Measurements from ENCODE around the gene RNASEL. TPM values are rescaled to one million over a fixed set of nuclear protein-coding genes. Genes with fewer than 3 reads are reported as not detected.
"Not testable (repeated sequence)": the region's sequence is repeated elsewhere in the genome, so short reads cannot be mapped to it uniquely, and the experiment has no call there.

Gene RNASEL, protein sequence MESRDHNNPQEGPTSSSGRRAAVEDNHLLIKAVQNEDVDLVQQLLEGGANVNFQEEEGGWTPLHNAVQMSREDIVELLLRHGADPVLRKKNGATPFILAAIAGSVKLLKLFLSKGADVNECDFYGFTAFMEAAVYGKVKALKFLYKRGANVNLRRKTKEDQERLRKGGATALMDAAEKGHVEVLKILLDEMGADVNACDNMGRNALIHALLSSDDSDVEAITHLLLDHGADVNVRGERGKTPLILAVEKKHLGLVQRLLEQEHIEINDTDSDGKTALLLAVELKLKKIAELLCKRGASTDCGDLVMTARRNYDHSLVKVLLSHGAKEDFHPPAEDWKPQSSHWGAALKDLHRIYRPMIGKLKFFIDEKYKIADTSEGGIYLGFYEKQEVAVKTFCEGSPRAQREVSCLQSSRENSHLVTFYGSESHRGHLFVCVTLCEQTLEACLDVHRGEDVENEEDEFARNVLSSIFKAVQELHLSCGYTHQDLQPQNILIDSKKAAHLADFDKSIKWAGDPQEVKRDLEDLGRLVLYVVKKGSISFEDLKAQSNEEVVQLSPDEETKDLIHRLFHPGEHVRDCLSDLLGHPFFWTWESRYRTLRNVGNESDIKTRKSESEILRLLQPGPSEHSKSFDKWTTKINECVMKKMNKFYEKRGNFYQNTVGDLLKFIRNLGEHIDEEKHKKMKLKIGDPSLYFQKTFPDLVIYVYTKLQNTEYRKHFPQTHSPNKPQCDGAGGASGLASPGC
- polyA plus RNA-seq (ENCODE audit: insufficient read length in 12 of 12) = 1 to 10 TPM in 11 of 12 donors, not detected in 1; 2.8 to 8.9 (median 5.9) TPM
- long read RNA-seq, donor 1 = 0 reads
- long read RNA-seq, donor 2, full-length matches to known transcripts = 1 of 1 reads
- long read RNA-seq, donor 2, partial matches to known transcripts = 0 of 1 reads
- long read RNA-seq, donor 2, other reads (novel, unspliced or antisense) = 0 of 1 reads
- long read RNA-seq, donor 3 = 0 reads
- long read RNA-seq, donor 4 = 0 reads
- long read RNA-seq, donor 5, full-length matches to known transcripts = 1 of 1 reads
- long read RNA-seq, donor 5, partial matches to known transcripts = 0 of 1 reads
- long read RNA-seq, donor 5, other reads (novel, unspliced or antisense) = 0 of 1 reads
- long read RNA-seq, donor 6 = 0 reads
- long read RNA-seq, donor 7 = 0 reads
- long read RNA-seq, donor 8 = 0 reads
- long read RNA-seq, donor 9 = 0 reads
- long read RNA-seq, donor 10, full-length matches to known transcripts = 1 of 1 reads
- long read RNA-seq, donor 10, partial matches to known transcripts = 0 of 1 reads
- long read RNA-seq, donor 10, other reads (novel, unspliced or antisense) = 0 of 1 reads
- long read RNA-seq, donor 11, full-length matches to known transcripts = 1 of 1 reads
- long read RNA-seq, donor 11, partial matches to known transcripts = 0 of 1 reads
- long read RNA-seq, donor 11, other reads (novel, unspliced or antisense) = 0 of 1 reads

DNA sequence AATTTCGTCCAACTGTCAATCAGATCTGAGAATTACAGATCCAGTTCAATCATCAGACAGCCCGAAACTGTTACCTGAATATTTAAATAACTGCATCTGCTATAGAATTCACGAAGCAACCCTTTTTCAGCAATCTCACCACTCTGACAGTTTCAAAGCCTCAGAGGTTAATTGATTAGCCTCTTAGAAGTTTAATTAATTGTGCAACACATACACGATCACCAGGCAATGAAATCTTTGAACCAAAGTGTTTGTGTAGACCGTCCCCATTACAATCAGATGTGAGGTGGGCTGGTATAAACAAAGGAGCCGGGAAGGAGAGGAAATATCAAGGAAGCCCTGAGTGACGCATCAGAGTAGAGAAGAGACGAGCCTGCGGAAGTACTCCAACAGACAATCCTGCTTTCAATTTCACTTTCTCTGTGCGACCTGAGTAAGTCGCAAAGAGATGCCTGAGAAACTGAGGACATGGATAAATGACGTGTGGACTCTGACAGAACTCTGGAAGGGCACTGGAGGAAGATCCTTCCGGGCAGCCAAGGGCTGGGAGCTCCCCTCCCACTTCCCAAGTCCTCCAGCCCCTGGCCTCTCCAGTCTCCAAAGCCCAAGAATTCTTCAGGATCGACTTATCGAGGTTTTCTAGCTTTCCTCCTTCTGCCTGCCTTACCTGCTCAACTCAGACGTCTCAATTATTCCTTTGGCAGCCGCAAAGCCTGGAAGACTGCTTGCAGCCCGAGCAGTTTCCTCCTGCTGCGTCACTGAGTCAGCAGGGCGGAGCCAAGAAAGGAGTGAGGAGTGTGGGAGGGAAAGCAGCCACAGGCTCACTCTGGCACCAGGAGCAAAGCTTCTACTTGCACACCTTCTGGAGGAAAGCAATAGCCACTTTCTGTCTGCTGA lies at the start of gene RNASEL:
Gene RNASEL (minus strand): TSS at position 757 of the 897 bp plus-strand sequence. CDS start 2,450 bp downstream, outside the sequence.
- peak; percentile 81 for DNase-seq

- no peak for DNase-seq
Observed at GRCh38 chr1:182637769-182638168, 48.7 kb upstream of the RNASEL start.

GRCh38 chr1:182635871-182636270 lies 46.8 kb upstream of the RNASEL start:
- DNase-seq = no peak

- DNase-seq = no peak
Observed at GRCh38 chr1:182634306-182635072, 45.4 kb upstream of the RNASEL start.

- no peak for DNase-seq
Observed at GRCh38 chr1:182633657-182634281, 44.7 kb upstream of the RNASEL start.

DNA sequence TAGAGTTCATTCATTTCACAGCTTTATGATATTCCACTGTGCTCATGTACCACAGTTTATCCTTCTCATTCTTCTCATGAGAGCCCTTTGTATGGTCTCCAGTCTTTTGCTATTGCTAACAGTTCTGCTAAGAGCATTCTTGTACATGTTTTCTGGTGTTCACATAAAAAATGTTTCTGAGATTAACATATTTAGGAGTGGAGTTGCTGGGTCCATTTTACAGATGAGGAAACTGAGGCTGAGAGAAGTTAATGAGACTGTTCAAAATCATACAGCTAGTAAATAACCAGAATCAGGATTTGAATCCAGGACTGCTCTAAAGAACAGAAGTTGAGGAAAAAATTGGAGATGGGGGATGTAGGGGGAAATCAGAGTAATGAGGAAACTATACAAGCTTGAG lies 44.0 kb upstream of the RNASEL start:
- no peak for DNase-seq

- DNase-seq = not testable (repeated sequence)
Observed at GRCh38 chr1:182632441-182632857, 43.4 kb upstream of the RNASEL start.

- no peak for DNase-seq
Observed at GRCh38 chr1:182631954-182632353, 42.9 kb upstream of the RNASEL start.

DNA sequence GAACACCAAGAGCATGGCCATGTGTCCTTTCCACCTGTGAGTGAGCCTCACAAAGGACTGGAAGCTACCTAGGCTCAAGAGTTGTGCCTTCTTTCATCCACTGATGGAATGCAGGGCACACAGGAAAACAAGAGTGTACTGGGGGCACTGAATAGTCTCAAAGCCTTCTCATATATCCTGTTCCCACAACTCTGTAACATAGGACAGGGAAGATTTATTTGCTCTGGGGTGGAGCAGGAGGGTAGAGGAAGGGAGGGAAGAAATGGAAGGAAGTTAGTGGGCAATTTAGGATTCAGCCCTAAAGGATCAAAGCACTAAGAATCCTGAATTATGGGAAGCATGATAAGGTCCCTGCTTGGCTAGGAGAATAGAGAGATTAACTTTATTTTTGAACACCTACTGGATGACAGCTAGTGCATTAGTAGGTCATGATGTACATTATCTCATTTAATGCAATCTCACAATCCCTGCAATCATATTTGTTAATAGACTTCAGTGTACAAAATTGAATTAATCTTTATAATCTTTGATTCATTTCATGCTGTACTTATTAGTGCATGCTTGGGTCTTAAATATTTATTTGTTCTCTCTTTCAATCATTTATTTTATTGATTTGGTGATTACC lies 42.1 kb upstream of the RNASEL start:
- DNase-seq = no peak

DNA sequence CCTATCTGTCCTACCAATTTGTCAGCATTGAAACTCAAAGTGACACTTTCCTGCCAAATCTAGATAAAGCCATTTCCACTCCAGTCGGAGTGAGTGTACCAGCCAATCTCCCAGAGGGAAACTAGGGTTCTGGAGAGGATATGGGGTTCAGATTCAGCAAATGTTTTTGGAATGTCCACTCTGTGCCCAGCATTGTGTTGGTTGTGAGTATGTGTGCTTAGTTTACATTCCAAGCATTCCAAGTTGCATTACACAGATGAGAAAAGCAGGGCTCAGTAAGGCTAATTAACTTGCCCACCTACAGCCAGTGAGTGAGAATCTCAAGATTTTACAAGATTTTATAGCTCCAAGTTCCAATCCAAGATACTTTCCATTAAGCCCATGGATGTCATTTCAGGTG lies 41.5 kb upstream of the RNASEL start:
- DNase-seq = no peak

DNA sequence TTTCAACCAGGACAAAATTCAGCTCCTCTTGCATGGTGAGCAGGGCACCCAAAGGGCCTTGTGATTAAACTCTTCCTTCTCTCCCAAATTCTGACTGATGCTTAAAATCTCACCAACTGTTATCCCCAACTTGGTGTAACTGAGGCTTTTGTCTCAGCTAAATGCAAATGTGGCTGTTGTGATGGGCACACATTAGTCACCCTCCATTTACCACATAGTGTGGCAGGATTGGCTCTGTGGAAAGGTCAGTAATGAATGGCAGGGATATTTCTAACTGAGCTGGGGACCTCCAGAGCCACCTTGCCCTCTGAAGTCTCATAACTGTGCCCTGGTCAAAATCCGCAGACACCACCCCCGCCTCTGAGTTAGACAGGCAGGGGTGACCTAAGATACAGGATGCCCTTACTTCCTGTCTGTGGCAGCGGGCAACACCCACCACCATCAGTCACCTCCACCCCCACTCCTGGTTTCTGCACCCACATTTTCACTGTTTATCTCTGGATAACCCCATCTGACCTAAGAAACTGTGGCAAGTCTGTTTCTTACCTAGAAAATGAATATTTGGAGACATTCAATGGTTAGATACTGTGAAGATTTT lies 40.5 kb upstream of the RNASEL start:
- DNase-seq = no peak

GRCh38 chr1:182629080-182629479 lies 40.0 kb upstream of the RNASEL start:
- no peak for DNase-seq

DNA sequence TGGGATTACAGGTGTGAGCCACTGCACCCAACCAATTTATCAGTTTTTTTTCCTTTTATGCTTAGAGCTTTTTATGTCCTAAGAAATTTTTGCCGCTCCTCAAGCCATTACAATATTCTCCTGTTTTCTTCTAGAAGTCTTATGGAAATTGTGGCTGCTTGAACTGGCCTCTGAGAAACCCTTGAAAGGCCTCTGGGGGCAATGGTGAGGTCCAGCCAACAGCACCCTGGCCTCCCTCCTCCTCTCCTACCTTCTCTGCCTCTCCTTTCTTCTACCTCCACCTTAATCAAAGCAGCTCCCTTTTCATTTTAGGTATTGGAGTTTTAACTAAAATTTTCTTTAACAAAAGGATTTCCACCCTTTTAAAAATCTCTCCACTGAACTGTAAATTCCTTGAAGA lies 39.6 kb upstream of the RNASEL start:
- DNase-seq = no peak

DNA sequence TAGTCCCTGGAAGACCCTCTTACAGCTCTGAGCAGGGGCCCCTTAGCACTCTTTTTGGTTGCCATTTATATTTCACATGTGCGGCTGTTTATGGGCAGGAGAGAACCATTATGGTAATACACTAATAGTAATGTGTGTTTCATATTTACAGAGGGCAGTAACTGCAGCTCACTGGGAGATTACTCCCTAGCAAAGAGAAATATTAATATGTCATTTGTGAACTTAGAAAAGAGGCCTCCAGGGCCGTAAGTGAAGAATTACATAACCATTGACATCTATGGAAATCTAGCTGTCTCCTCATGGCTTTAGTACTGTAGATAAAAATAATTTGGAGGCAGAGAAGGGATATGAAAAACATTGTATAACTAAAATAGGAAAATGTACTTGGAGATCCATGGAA lies 38.6 kb upstream of the RNASEL start:
- no peak for DNase-seq

- DNase-seq = no peak
Observed at GRCh38 chr1:182626527-182626926, 37.5 kb upstream of the RNASEL start.

DNA sequence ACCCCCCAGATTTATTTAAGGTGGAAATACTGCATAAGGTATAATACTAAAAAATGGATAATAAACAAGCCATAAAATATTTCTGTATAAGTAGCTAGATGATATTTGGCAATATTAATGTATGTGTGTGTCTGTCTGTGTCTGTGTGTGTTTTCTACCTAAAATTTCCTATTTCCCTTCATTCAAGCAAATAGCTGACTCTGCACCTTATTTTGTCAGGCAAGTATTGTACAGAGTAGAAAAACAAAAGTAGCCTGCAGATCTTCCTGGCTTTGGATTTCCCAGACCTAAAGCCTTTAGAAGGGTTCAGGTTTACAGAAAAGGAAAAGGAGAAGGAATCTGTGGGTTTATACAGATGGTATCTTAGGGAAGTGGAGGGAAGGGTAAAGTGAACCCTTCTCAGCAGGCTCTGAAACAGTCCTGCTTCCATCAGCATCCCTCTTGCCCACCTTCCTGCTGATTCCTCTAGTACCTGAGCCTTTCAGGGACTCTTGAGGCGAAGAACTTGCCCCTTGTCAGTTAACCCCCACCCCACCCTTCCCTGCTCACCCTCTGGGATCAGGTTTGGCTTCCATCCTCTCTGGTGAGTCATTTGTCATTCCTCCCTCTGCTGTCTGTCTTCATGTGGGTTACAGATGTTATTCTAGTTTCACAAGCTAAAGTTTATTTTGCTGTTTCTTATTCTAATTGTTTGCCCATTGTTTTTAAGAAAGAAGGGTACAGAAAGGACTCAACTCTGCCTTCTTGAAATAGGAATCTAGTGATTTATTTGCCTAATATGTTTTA lies 36.9 kb upstream of the RNASEL start:
- DNase-seq = no peak

DNA sequence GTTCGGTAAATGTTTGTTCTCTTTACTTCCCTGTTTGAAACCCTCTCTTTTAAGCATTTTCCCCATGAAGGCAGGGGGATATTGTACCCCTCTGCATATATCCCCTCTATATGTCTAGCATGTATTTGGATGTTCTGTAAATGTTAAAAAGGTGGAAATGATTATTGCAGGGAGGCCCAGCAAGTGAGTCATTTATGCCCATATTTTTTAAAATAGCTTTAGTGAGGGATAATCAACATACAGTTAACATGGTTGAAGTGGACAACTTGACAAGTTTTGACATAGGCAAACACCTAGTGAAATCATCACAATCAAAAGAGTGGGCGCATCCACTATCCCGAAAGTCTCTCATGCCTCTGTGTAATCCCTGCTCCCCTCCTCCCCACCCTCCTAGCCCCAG lies 36.0 kb upstream of the RNASEL start:
- no peak for DNase-seq
